Spleen (tissue), 11 donors: ENCODE measurements around the gene MYO7A. TPM values are rescaled to one million over a fixed set of nuclear protein-coding genes. Genes with fewer than 3 reads are reported as not detected.
A peak's percentile ranks its signal among the peaks of the same experiment; 100 is the strongest.

ENCODE experiments used
- DNase-seq: peaks from one replicate; pipeline ENCODE4 v3.0.0-alpha.2; 2020
- H3K27ac ChIP-seq, 8 donors: fragments of 200-600 bp; sonication (generic) in 7 of 8; 1 replicate in 4 of 8; 2 replicates in 4 of 8; pipeline versions ENCODE4 v1.5.0 to v1.8.0; 2016 to 2021; ENCODE audit warnings: inconsistent platforms in 4 of 8, mild to moderate bottlenecking in 4 of 8, moderate library complexity in 1 of 8
- H3K27me3 ChIP-seq, 7 donors: fragments of 200-600 bp; sonication (generic) in 6 of 7; replicated peaks in 1 of 7; 1 replicate in 4 of 7; 2 replicates in 3 of 7; pipeline versions ENCODE4 v1.5.0 to v1.8.0; 2016 to 2021; ENCODE audit warnings: inconsistent platforms in 3 of 7, mild to moderate bottlenecking in 1 of 7
- H3K36me3 ChIP-seq, 6 donors: fragments of 200-600 bp; sonication (generic) in 5 of 6; 1 replicate in 4 of 6; 2 replicates in 2 of 6; pipeline versions ENCODE4 v1.5.0 to v1.8.0; 2016 to 2021; ENCODE audit warnings: inconsistent platforms in 2 of 6
- H3K4me1 ChIP-seq, 6 donors: fragments of 200-600 bp; sonication (generic) in 5 of 6; 1 replicate in 3 of 6; 2 replicates in 3 of 6; pipeline versions ENCODE4 v1.5.0 to v1.8.0; 2016 to 2021; ENCODE audit warnings: inconsistent platforms in 3 of 6
- H3K4me3 ChIP-seq, 8 donors: fragments of 200-600 bp; sonication (generic) in 7 of 8; 1 replicate in 4 of 8; 2 replicates in 4 of 8; pipeline versions ENCODE4 v1.5.0 to v1.8.0; 2016 to 2021; ENCODE audit warnings: inconsistent platforms in 4 of 8, mild to moderate bottlenecking in 4 of 8, moderate library complexity in 2 of 8
- H3K9me3 ChIP-seq, 8 donors: fragments of 200-600 bp; sonication (generic) in 7 of 8; 1 replicate in 4 of 8; 2 replicates in 4 of 8; pipeline versions ENCODE4 v1.5.0 to v1.8.0; 2016 to 2021; ENCODE audit warnings: inconsistent platforms in 4 of 8
- POLR2A ChIP-seq, 3 donors: fragments of 450-650 bp; IDR thresholded peaks; one replicate each; pipeline ENCODE4 v1.5.1; 2017; ENCODE audit warnings: antibody characterized with exemption in 3 of 3, mild to moderate bottlenecking in 1 of 3
- POLR2AphosphoS5 ChIP-seq, 3 donors: sonication (generic); formaldehyde crosslinking; IDR thresholded peaks; one replicate each; pipeline ENCODE4 v1.5.1; 2017; ENCODE audit warnings: antibody characterized with exemption in 3 of 3
- WGBS, 5 donors: extraction: QIAGEN DNeasy Blood & Tissue Kit in 3 of 5; methylation state at CpG; one replicate each; pipeline versions ENCODE4 v1.1.5 to v1.1.7; 2013 to 2018; 5-methylcytosine and 5-hydroxymethylcytosine counted together
- intact Hi-C: fragments of 100-400 bp; cut with DNase I; formaldehyde crosslinking; loops from one replicate; pipeline ENCODE4 v1.15.0; 2023; ENCODE audit warnings: low total_unique reads
- polyA plus RNA-seq, 3 donors: library from polyadenylated mRNA; stranded (reverse); fragments of 200-250 nt; gene quantifications; one replicate each; pipeline ENCODE4 v1.2.1, GENCODE V29; 2013
- total RNA-seq, 7 donors: library from RNA; depleted of rRNA in 3 of 7; stranded (reverse); fragments of >200 nt in 3 of 7; fragmentation: NEBNext Ultra II Directional in 4 of 7; extraction: Animal tissue kit (Norgen Biotek cat#: 25700) in 4 of 7; gene quantifications; one replicate each; pipeline versions ENCODE4 v1.1.0 to v1.2.1, GENCODE V29; 2016 to 2021
- TF ChIP-seq, protein P1 (sequence below), 11 experiments: fragments of 200-600 bp in 7 of 11; fragments of 450-650 bp in 4 of 11; sonication (generic) in 4 of 11; IDR thresholded peaks in 8 of 11; conservative IDR thresholded peaks in 3 of 11; 1 replicate in 7 of 11; 2 replicates in 4 of 11; pipeline versions ENCODE4 v1.4.0 to v1.8.0; 2016 to 2021; ENCODE audit warnings: antibody characterized with exemption in 11 of 11, inconsistent platforms in 4 of 11, mild to moderate bottlenecking in 1 of 11
- donor health status: healthy with polysubstance abuse.
- donor health status: DM: no; HTN: no; CAD: no; lungs with moderate emphysema.
- donor health status: DM: no; HTN: no; CAD: no.
- donor health status: Bipolar disorder and iron deficiency.
- donor health status: healthy.
- donor health status: DM: no; HTN: no; CAD: no.
- donor health status: DM: yes; HTN: yes; CAD: no.

The MYO7A gene
- total and polyA plus RNA-seq, 10 donors: 3.5 to 147 (median 33.0) TPM

DNA sequence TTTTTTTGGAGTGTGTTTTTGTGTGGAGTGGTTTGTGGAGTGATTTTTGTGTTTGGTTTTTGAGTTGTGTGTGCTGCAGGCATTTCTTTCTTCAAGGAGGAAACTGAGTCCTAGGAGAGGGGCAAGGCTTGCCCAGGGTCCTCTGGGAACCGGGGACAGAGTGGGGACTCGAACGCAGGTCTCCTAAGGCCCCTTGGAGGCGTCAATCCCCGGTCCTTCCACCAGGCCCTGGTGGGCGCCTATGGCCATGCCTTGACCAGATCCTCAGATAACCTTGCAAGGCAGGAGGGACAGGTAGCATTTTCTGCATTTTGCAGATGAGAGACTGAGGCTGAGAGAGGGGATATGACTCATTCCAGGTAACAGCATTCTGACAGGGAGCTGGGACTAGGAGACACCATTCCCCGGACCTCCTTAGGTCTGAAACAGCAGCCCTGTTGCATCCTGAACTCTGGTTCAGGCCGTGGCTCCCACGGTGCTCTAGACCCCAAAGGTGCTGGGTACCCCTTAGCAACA lies 39.1 kb downstream of the MYO7A start:
- H3K4me1 ChIP-seq: peaks cover 0 to 21% (median 2%) of the 10 kb centered on the region in 6 donors
- no peak overlapping the region for H3K4me3 ChIP-seq
- TF ChIP-seq POLR2A (IDR thresholded peaks at IDR 0.05) (no peak), POLR2AphosphoS5 (IDR thresholded peaks at IDR 0.05) (no peak)
- TF ChIP-seq, protein P1, sequence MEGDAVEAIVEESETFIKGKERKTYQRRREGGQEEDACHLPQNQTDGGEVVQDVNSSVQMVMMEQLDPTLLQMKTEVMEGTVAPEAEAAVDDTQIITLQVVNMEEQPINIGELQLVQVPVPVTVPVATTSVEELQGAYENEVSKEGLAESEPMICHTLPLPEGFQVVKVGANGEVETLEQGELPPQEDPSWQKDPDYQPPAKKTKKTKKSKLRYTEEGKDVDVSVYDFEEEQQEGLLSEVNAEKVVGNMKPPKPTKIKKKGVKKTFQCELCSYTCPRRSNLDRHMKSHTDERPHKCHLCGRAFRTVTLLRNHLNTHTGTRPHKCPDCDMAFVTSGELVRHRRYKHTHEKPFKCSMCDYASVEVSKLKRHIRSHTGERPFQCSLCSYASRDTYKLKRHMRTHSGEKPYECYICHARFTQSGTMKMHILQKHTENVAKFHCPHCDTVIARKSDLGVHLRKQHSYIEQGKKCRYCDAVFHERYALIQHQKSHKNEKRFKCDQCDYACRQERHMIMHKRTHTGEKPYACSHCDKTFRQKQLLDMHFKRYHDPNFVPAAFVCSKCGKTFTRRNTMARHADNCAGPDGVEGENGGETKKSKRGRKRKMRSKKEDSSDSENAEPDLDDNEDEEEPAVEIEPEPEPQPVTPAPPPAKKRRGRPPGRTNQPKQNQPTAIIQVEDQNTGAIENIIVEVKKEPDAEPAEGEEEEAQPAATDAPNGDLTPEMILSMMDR (IDR thresholded peaks at IDR 0.05 in 8 of 11, conservative IDR thresholded peaks at IDR 0.05 in 3 of 11): no peak
- no peaks in the 10 kb centered on the region for H3K36me3 ChIP-seq
- intact Hi-C loops: no loop called here
- no peaks in the 10 kb centered on the region for H3K9me3 ChIP-seq
- WGBS, 5 donors: 80 to 91% (median 83%) methylated on average over 8 to 9 of the region's 9 CpGs
- DNase-seq: no peak
- H3K27me3 ChIP-seq: no peaks in the 10 kb centered on the region
- H3K27ac ChIP-seq: no peak overlapping the region

DNA sequence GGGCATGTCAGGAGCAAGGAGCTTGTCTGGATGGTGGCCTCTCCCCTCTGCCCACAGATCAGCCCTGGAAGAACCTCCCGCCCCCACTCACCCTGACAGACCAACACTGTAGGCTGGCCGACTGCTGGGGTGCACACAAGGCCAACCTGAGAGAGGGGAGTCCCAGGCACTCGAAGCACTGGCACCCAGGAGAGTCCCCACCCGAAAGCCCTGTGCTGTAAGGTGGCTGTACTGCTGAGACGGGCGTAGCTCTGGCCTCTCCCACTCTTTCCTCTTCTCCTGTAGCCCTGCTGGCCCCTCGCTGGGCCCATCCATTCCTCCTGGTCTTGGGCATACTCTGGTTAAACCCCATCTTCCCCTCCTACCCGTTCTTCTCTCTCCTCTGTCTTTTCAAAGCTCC lies 39.7 kb downstream of the MYO7A start:
- Histone ChIP-seq H3K4me3 (no peak overlapping the region), H3K4me1 (peaks cover 0 to 27% (median 4%) of the 10 kb centered on the region in 6 donors), H3K27ac (peak overlapping the region in 1 of 8 donors; percentile 18), H3K27me3 (no peaks in the 10 kb centered on the region), H3K9me3 (no peaks in the 10 kb centered on the region), H3K36me3 (no peaks in the 10 kb centered on the region)
- TF ChIP-seq POLR2A (IDR thresholded peaks at IDR 0.05): no peak
- TF ChIP-seq, protein P1 (IDR thresholded peaks at IDR 0.05 in 8 of 11, conservative IDR thresholded peaks at IDR 0.05 in 3 of 11): no peak
- no peak for TF ChIP-seq POLR2AphosphoS5 (IDR thresholded peaks at IDR 0.05)
- no peak for DNase-seq
- intact Hi-C loops: no loop called here
- 65 to 83% (median 76%) methylated on average over 8 of the region's 8 CpGs for WGBS, 5 donors

DNA sequence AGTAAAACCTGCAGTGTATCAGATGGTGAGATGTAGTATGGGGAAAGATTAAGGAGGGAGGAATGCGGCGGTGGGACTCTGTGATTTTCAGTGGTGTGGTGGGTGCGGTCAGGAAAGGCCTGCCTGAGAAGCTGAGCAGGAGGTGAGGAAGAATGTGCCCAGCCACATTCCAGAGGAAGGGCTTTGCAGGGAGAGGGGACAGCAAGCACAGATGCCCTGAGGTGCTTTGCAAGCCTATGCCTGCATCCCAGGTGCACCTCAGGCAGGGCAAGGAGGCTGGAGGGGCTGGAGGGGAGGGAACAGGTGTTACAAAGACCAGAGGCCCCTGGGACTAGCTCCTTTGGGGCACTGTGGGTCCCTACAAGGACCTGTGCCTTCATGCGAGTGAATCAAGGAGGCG lies 42.1 kb downstream of the MYO7A start:
- Histone ChIP-seq H3K27ac (no peak overlapping the region), H3K4me3 (no peak overlapping the region), H3K36me3 (no peaks in the 10 kb centered on the region), H3K27me3 (no peaks in the 10 kb centered on the region), H3K9me3 (no peaks in the 10 kb centered on the region), H3K4me1 (peaks cover 0 to 50% (median 18%) of the 10 kb centered on the region in 6 donors)
- no peak for DNase-seq
- 81 to 93% (median 88%) methylated on average over 5 of the region's 5 CpGs for WGBS, 5 donors
- intact Hi-C loops: no loop called here
- TF ChIP-seq POLR2AphosphoS5 (IDR thresholded peaks at IDR 0.05) (no peak), POLR2A (IDR thresholded peaks at IDR 0.05) (no peak)
- TF ChIP-seq, protein P1 (IDR thresholded peaks at IDR 0.05 in 8 of 11, conservative IDR thresholded peaks at IDR 0.05 in 3 of 11): no peak

DNA sequence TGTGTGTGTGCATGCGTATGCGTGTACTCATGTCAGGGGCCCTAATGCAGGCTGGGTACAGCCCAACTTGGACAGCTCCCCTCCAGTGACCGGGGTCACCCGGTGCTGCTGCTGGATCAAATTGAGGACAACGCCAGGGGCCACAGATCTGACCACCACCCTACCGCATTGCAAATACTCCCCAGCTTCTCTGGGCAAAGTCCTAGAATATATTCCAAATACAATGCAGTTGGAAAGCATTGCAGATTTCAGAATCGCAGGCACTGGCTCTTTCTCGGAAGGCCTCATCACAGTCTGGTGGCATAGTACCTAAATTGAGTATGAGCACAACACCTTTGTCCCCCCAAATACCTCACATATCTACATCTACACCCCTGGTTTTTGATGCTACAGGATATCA lies 43.2 kb downstream of the MYO7A start:
- Histone ChIP-seq H3K4me3 (no peak overlapping the region), H3K36me3 (no peaks in the 10 kb centered on the region), H3K9me3 (no peaks in the 10 kb centered on the region), H3K4me1 (peaks cover 0 to 62% (median 30%) of the 10 kb centered on the region in 6 donors), H3K27ac (no peak overlapping the region), H3K27me3 (no peaks in the 10 kb centered on the region)
- no peak for TF ChIP-seq POLR2AphosphoS5 (IDR thresholded peaks at IDR 0.05)
- no peak for TF ChIP-seq POLR2A (IDR thresholded peaks at IDR 0.05)
- TF ChIP-seq, protein P1 (IDR thresholded peaks at IDR 0.05 in 8 of 11, conservative IDR thresholded peaks at IDR 0.05 in 3 of 11): no peak
- WGBS, 5 donors: 89 to 97% (median 95%) methylated on average over 8 of the region's 8 CpGs
- DNase-seq: no peak
- intact Hi-C loops: no loop called here
